Measurements from ENCODE around the gene TBCE.

Gene TBCE

DNA sequence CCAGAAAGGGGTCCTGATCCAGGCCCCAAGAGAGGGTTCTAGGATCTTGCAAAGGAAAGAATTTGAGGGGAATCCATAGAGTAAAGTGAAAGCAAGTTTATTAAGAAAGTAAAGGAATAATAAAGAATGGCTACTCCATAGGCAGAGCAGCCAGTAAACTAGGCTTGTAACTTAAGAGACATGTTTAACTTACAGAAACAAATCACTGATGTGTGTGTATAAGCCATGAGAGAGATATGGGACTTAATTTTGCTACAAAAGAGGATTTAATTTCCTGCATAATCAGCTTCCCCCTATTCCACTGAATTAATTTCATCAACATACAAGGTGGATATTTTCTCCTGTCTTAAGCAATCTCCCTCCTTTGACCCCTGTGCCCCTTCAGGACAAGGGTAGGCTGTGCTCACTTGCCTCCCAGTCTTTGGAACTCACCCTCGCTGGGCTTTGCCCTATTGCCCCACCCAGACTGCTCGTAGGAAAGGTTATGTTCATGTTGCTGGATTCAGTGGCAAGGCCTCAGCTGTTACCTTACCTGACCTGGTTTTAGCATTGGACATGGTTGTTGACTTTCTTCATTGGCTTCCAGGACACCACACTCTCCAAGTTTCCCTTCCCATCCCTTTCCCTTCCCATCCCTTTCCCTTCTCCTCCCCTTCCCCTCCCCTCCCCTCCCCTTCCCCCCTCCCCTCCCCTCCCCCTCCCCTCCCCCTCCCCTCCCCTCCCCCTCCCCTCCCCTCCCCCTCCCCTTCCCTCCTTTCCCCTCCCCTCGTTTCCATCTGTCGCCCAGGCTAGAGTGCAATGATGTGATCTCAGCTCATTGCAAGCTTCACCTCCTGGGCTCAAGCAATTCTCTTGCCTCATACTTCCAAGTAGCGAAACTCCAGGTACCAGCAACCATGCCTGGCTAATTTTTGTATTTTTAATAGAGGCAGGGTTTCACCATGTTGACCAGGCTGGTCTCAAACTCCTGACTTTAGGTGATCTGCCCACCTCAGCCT is 44.6 kb downstream of the TBCE start:
- no peak for DNase-seq

GRCh38 chr1:235415008-235415904 is 48.0 kb downstream of the TBCE start:
- DNase-seq, result peak; percentile 48

DNA sequence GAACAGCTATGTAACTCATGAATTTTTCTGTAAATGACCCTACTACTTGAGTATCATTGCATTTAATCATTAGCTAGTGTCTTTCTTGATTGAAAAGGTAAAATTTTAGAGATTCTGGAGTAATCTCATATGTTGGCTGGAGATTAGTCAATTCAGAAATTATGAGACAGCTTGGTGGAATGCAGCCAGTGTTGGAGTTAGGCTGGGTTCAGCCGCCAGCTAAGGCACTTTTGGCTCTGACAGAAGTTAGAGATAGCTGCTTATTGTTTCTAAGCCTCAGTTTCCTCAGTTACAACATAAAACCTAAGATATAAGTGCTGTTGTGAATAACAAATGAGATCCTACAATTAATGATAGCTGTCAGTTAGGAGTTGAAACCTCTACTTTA is 49.4 kb downstream of the TBCE start:
- DNase-seq, result no peak

GRCh38 chr1:235417086-235417697 is 50.0 kb downstream of the TBCE start:
- DNase-seq, result peak; percentile 52

DNA sequence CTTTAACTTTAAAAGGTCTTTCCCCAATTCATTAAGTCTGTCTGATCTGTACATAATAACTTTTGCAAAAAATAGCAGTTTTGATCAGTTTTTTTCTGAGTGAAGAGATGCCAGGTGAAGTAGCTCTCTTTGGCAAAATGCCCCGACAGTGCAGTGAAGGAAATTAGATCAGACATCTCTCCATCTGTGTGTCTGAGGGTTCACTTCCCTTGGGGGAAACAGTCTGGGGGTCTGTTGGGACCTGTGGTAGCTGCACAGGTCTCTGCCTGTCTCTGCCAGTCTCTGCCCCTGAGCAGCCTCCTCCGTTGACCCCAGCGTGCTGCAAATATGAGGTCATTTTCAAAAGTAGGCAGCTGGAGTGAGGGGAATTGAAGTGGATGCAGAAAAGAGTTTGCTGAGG is 54.5 kb downstream of the TBCE start:
- DNase-seq, result no peak

- DNase-seq, result no peak
Observed at GRCh38 chr1:235423214-235423652, 56.0 kb downstream of the TBCE start.

GRCh38 chr1:235424092-235424491 is 56.9 kb downstream of the TBCE start:
- no peak for DNase-seq

GRCh38 chr1:235425357-235425756 is 58.1 kb downstream of the TBCE start:
- no peak for DNase-seq

DNA sequence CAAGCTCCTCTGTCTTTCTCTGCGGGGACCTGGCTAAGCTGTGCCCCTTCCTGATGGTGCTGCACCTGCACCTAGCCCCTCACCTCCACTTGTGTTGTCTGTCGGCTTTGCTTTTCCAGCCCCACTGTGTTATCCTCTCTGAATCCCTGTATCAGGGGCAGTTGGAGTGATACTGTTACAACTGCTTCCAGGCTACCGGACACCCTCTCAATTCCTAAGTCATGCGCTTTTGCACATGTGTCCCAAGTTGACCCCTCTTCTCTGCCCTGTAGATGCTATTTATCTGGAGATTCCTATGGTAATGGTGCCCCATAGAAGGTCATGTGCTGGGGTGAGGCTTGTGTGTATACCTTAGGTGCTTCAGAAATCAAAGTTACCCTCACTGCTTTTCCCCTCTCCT is 58.9 kb downstream of the TBCE start:
- no peak for DNase-seq

- no peak for DNase-seq
Observed at GRCh38 chr1:235426680-235427079, 59.5 kb downstream of the TBCE start.

GRCh38 chr1:235427447-235427846 is 60.2 kb downstream of the TBCE start:
- DNase-seq, result no peak

GRCh38 chr1:235429143-235429542 is 61.9 kb downstream of the TBCE start:
- DNase-seq, result no peak

DNA sequence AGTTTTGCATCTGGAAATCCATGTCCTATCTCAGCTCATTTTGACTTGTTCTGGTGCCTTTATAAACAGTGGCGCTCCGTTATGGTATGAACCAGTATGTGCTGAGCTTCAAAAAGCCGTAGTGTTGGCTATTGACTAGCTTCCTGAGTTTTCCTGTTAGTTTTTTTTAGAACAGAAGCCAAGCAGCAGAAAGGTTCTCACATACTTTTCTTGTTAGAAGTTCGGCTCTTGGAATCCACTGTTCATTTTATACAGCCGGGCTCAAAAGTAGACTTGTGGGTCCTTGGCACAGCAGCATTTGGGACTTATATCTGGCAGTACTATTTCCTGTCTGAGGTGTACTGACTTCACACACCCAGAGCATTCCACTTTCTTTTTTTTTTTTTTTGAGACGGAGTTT is 63.8 kb downstream of the TBCE start:
- no peak for DNase-seq

- no peak for DNase-seq
Observed at GRCh38 chr1:235434001-235434400, 66.8 kb downstream of the TBCE start.

GRCh38 chr1:235441159-235441685 is 74.0 kb downstream of the TBCE start:
- DNase-seq, result no peak

GRCh38 chr1:235442788-235443429 is 75.7 kb downstream of the TBCE start:
- DNase-seq, result no peak

DNA sequence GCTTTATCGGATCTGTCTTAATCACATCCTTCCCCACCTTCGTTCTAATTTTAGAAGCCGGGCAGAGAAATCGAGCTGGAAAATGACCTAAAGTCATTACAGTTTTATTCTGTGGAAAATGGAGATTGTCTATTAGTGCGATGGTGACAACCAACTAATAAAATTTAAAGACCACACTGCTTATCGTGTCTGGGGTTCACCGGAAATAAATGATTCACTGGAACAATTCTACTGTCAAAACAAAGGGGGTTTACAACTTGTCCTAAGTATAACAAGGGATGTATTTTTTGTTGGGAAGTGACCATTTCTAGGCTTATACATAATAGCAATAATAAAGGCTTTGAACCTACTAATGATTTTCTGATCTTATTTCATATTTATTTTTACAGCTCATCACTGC is 81.4 kb downstream of the TBCE start:
- DNase-seq, result no peak

- DNase-seq, result no peak
Observed at GRCh38 chr1:235450433-235450832, 83.2 kb downstream of the TBCE start.

DNA sequence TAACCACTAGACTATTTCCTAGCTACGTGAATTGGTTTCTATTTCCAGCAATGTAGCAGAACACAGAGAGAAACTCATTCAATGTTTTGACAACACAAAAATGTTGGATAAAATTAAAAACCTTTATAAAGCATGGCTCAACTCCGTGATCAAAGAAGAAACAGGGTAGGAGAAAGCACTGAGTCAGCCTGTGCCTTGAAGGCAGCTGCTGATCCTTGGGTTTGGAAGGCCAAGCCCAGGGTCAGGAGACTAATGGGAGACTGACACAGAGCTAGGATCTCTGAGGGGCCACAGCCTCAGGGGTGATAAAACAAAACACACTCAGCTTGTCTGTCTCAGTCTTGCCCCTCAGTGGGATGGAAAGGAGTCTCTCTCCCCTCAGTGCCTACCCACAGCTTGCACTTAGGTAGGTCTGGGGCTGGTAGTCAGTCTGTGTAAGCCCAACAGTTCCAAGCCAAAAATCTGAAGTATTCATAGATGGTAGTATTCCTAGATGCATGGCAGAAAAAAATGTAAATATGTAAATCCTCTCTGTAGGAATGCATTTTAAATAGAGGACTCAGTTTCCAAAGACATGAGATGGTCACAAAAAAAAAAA is 83.8 kb downstream of the TBCE start:
- no peak for DNase-seq

DNA sequence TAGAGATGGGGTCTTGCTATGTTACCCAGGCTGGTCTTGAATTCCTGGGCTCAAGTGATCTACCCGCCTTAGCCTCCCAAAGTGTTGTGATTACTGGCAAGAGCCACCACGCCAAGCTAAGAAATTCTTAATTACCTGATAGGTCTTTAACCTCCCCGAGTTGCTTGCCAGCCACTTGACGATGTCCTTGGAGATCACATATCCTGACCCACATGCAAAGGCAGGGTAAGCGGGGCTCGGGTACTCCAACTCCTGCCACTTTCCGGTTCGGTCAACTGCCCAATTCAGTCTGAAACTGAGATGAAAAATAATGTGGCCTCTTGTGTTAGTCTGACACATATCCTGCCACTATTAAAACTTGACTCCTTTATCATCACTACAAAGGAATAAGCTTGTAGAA is 86.8 kb downstream of the TBCE start:
- no peak for DNase-seq

GRCh38 chr1:235455097-235455496 is 87.9 kb downstream of the TBCE start:
- no peak for DNase-seq

GRCh38 chr1:235455823-235456222 is 88.6 kb downstream of the TBCE start:
- no peak for DNase-seq

All from activated CD4-positive, CD25-positive, alpha-beta regulatory T cell treated with anti-CD3 and anti-CD28 coated beads, Interleukin-2, amount 50 U/mL, for 72 hours (primary cell).